Measurements from ENCODE around the gene TIMM22.

DNA sequence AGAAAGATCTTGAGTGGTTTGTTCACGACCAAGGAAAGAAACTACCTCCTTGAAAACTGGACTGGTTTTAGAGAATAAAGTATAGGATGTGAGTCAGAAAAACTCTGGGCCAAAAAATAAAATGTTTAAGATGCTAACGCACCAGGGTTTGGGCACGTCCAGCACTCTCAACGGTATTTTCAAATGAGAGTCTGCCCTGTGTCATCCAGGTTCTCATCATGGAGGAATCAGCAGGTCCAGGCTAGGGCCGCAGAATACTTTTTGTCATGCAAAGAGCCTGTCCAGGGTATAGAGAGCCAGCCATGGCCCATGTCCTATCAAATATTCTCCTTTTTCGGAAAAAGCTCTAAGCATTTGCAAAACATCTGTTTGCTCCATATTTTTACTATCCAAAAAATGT, 19.8 kb upstream of the TIMM22 start:
- TF ChIP-seq, protein P1, sequence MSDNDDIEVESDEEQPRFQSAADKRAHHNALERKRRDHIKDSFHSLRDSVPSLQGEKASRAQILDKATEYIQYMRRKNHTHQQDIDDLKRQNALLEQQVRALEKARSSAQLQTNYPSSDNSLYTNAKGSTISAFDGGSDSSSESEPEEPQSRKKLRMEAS (IDR thresholded peaks at IDR 0.05; ENCODE audit: insufficient read depth, insufficient read length), result no peak
- TF ChIP-seq, protein P2, sequence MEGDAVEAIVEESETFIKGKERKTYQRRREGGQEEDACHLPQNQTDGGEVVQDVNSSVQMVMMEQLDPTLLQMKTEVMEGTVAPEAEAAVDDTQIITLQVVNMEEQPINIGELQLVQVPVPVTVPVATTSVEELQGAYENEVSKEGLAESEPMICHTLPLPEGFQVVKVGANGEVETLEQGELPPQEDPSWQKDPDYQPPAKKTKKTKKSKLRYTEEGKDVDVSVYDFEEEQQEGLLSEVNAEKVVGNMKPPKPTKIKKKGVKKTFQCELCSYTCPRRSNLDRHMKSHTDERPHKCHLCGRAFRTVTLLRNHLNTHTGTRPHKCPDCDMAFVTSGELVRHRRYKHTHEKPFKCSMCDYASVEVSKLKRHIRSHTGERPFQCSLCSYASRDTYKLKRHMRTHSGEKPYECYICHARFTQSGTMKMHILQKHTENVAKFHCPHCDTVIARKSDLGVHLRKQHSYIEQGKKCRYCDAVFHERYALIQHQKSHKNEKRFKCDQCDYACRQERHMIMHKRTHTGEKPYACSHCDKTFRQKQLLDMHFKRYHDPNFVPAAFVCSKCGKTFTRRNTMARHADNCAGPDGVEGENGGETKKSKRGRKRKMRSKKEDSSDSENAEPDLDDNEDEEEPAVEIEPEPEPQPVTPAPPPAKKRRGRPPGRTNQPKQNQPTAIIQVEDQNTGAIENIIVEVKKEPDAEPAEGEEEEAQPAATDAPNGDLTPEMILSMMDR (IDR thresholded peaks at IDR 0.05; ENCODE audit: extremely low read depth in 1 of 2, insufficient read depth in 1 of 2, low read depth in 1 of 2, low read length in 2 of 2), result no peak
- TF ChIP-seq EZH2 (IDR thresholded peaks at IDR 0.05; ENCODE audit: borderline replicate concordance, low read depth, low read length, severe bottlenecking) (peak; percentile 3), POLR2A (IDR thresholded peaks at IDR 0.05; ENCODE audit: low read depth, low read length) (no peak), POLR2AphosphoS5 (IDR thresholded peaks at IDR 0.05; ENCODE audit: insufficient read depth, low read depth, low read length) (no peak), JUN (IDR thresholded peaks at IDR 0.05; ENCODE audit: borderline replicate concordance, insufficient read depth, insufficient read length, low read depth) (no peak), GATA2 (IDR thresholded peaks at IDR 0.05; ENCODE audit: insufficient read depth, insufficient read length, low read depth, low read length) (no peak)
